ENCODE data around the gene MACROH2A2. TPM values are rescaled to one million over a fixed set of nuclear protein-coding genes. Genes with fewer than 3 reads are reported as not detected.
"Not testable (repeated sequence)": the region's sequence is repeated elsewhere in the genome, so short reads cannot be mapped to it uniquely, and the experiment has no call there.

MACROH2A2 gene
- total RNA-seq, 2 experiments from 2014 or later, result 5.5 to 5.8 TPM

GRCh38 chr10:70096016-70096704 lies 43.5 kb downstream of the MACROH2A2 start:
- ChIA-PET POLR2A (interaction anchor here (0.6 to 4.8 kb wide), 4 partner anchors 8 to 62 kb away, joined by 3 to 49 read pairs (median 3); partner anchors contain the start of gene TYSND1), CTCF (interaction anchor here (0.9 to 11.3 kb wide), 4 partner anchors 14 to 126 kb away, joined by 4 to 85 read pairs (median 4); partner anchors contain the start of gene TYSND1)
- Mint-ChIP-seq H3K9me3 (no peaks in the 10 kb centered on the region), H3K27ac (no peak overlapping the region), H3K27me3 (no peaks in the 10 kb centered on the region), H3K36me3 (ENCODE audit: low read depth) (peaks cover 20% of the 10 kb centered on the region), H3K4me3 (no peak overlapping the region), H3K4me1 (peaks cover 31% of the 10 kb centered on the region)
- DNase-seq, result no peak

- Mint-ChIP-seq H3K36me3 (ENCODE audit: low read depth) (peaks cover 20% of the 10 kb centered on the region), H3K27me3 (no peaks in the 10 kb centered on the region), H3K27ac (no peak overlapping the region), H3K9me3 (no peaks in the 10 kb centered on the region), H3K4me1 (peaks cover 28% of the 10 kb centered on the region), H3K4me3 (no peak overlapping the region)
- no peak for DNase-seq
- ChIA-PET POLR2A (interaction anchor here (0.7 kb wide), 1 partner anchor 13 kb away, joined by 3 read pairs; no protein-coding TSS in a partner anchor), CTCF (interaction anchor here (1.2 to 11.3 kb wide), 3 partner anchors 13 to 50 kb away, joined by 4 to 85 read pairs (median 4); partner anchors contain the start of gene TYSND1)
These were observed 44.2 kb downstream of the MACROH2A2 start for GRCh38 chr10:70096705-70097420.

GRCh38 chr10:70097459-70097858 lies 44.8 kb downstream of the MACROH2A2 start:
- Mint-ChIP-seq H3K27ac (no peak overlapping the region), H3K27me3 (no peaks in the 10 kb centered on the region)

GRCh38 chr10:70098271-70098670 lies 45.6 kb downstream of the MACROH2A2 start:
- Mint-ChIP-seq H3K27me3 (no peaks in the 10 kb centered on the region), H3K27ac (no peak overlapping the region), H3K36me3 (ENCODE audit: low read depth) (peaks cover 21% of the 10 kb centered on the region), H3K9me3 (no peaks in the 10 kb centered on the region), H3K4me1 (peaks cover 14% of the 10 kb centered on the region), H3K4me3 (no peak overlapping the region)
- CTCF ChIA-PET, result interaction anchor here (11.3 kb wide), 1 partner anchor 18 kb away, joined by 85 read pairs; no protein-coding TSS in a partner anchor
- POLR2A ChIA-PET, result no interaction called here
- no peak for DNase-seq

More at GRCh38 chr10:70097459-70097858, 44.8 kb downstream of the MACROH2A2 start:
- peaks cover 22% of the 10 kb centered on the region for H3K4me1 Mint-ChIP-seq
- ChIA-PET CTCF (interaction anchor here (11.3 kb wide), 1 partner anchor 19 kb away, joined by 85 read pairs; no protein-coding TSS in a partner anchor), POLR2A (no interaction called here)
- peaks cover 20% of the 10 kb centered on the region for H3K36me3 Mint-ChIP-seq (ENCODE audit: low read depth)
- no peaks in the 10 kb centered on the region for H3K9me3 Mint-ChIP-seq
- no peak overlapping the region for H3K4me3 Mint-ChIP-seq
- no peak for DNase-seq

- not testable (repeated sequence) for H3K9me3 Mint-ChIP-seq, H3K27ac Mint-ChIP-seq, H3K27me3 Mint-ChIP-seq, H3K4me3 Mint-ChIP-seq, H3K4me1 Mint-ChIP-seq, DNase-seq
- H3K36me3 Mint-ChIP-seq (ENCODE audit: low read depth), result peaks cover 16% of the 10 kb centered on the region
- ChIA-PET POLR2A (interaction anchor here (1.1 kb wide), 1 partner anchor 9 kb away, joined by 3 read pairs; no protein-coding TSS in a partner anchor), CTCF (interaction anchor here (1.0 to 11.3 kb wide), 2 partner anchors 15 to 45 kb away, joined by 4 to 85 read pairs; partner anchors contain the start of gene TYSND1)
These were observed 48.5 kb downstream of the MACROH2A2 start for GRCh38 chr10:70101068-70101562.

GRCh38 chr10:70101668-70102067 lies 49.0 kb downstream of the MACROH2A2 start:
- H3K36me3 Mint-ChIP-seq (ENCODE audit: low read depth), result peaks cover 14% of the 10 kb centered on the region
- POLR2A ChIA-PET, result interaction anchor here (1.1 kb wide), 1 partner anchor 9 kb away, joined by 3 read pairs; no protein-coding TSS in a partner anchor
- H3K27ac Mint-ChIP-seq, result no peak overlapping the region

GRCh38 chr10:70106958-70107791 lies 54.5 kb downstream of the MACROH2A2 start:
- no peaks in the 10 kb centered on the region for H3K27me3 Mint-ChIP-seq
- no peaks in the 10 kb centered on the region for H3K9me3 Mint-ChIP-seq
- peaks cover 3% of the 10 kb centered on the region for H3K4me1 Mint-ChIP-seq
- DNase-seq, result no peak
- H3K36me3 Mint-ChIP-seq (ENCODE audit: low read depth), result peaks cover 3% of the 10 kb centered on the region
- ChIA-PET POLR2A (no interaction called here), CTCF (interaction anchor here (1.6 to 5.2 kb wide), 2 partner anchors 10 to 148 kb away, joined by 3 to 36 read pairs; no protein-coding TSS in a partner anchor)
- no peak overlapping the region for H3K4me3 Mint-ChIP-seq
- H3K27ac Mint-ChIP-seq, result no peak overlapping the region

More at GRCh38 chr10:70101668-70102067, 49.0 kb downstream of the MACROH2A2 start:
- DNase-seq, result no peak
- CTCF ChIA-PET, result interaction anchor here (1.0 to 11.3 kb wide), 2 partner anchors 14 to 44 kb away, joined by 4 to 85 read pairs; partner anchors contain the start of gene TYSND1
- no peaks in the 10 kb centered on the region for H3K27me3 Mint-ChIP-seq
- no peak overlapping the region for H3K4me3 Mint-ChIP-seq
- peaks cover 2% of the 10 kb centered on the region for H3K4me1 Mint-ChIP-seq
- H3K9me3 Mint-ChIP-seq, result no peaks in the 10 kb centered on the region

- H3K36me3 Mint-ChIP-seq (ENCODE audit: low read depth), result peaks cover 5% of the 10 kb centered on the region
- CTCF ChIA-PET, result interaction anchor here (1.7 to 2.1 kb wide), 2 partner anchors 13 to 37 kb away, joined by 4 to 12 read pairs; partner anchors contain the start of gene TYSND1
- no peak for DNase-seq
- no peaks in the 10 kb centered on the region for H3K27me3 Mint-ChIP-seq
- POLR2A ChIA-PET, result no interaction called here
- no peaks in the 10 kb centered on the region for H3K9me3 Mint-ChIP-seq
- no peak overlapping the region for H3K4me3 Mint-ChIP-seq
- H3K4me1 Mint-ChIP-seq, result peaks cover 3% of the 10 kb centered on the region
- no peak overlapping the region for H3K27ac Mint-ChIP-seq
These were observed 56.6 kb downstream of the MACROH2A2 start for GRCh38 chr10:70109064-70109729.

GRCh38 chr10:70111496-70111895 lies 58.9 kb downstream of the MACROH2A2 start:
- no peak overlapping the region for H3K27ac Mint-ChIP-seq
- CTCF ChIA-PET, result no interaction called here
- no peak overlapping the region for H3K4me3 Mint-ChIP-seq

GRCh38 chr10:70112071-70112470 lies 59.4 kb downstream of the MACROH2A2 start:
- ChIA-PET POLR2A (no interaction called here), CTCF (no interaction called here)
- Mint-ChIP-seq H3K27me3 (no peaks in the 10 kb centered on the region), H3K27ac (no peak overlapping the region), H3K36me3 (ENCODE audit: low read depth) (peaks cover 5% of the 10 kb centered on the region), H3K4me3 (no peak overlapping the region), H3K4me1 (peaks cover 3% of the 10 kb centered on the region), H3K9me3 (no peaks in the 10 kb centered on the region)
- DNase-seq, result no peak

More at GRCh38 chr10:70111496-70111895, 58.9 kb downstream of the MACROH2A2 start:
- peaks cover 3% of the 10 kb centered on the region for H3K4me1 Mint-ChIP-seq
- H3K27me3 Mint-ChIP-seq, result no peaks in the 10 kb centered on the region
- POLR2A ChIA-PET, result no interaction called here
- H3K36me3 Mint-ChIP-seq (ENCODE audit: low read depth), result peaks cover 5% of the 10 kb centered on the region
- no peak for DNase-seq
- H3K9me3 Mint-ChIP-seq, result no peaks in the 10 kb centered on the region

- no peaks in the 10 kb centered on the region for H3K27me3 Mint-ChIP-seq
- no peak overlapping the region for H3K27ac Mint-ChIP-seq
- peaks cover 3% of the 10 kb centered on the region for H3K4me1 Mint-ChIP-seq
- H3K36me3 Mint-ChIP-seq (ENCODE audit: low read depth), result peaks cover 5% of the 10 kb centered on the region
- no peaks in the 10 kb centered on the region for H3K9me3 Mint-ChIP-seq
- DNase-seq, result no peak
- CTCF ChIA-PET, result interaction anchor here (1.4 to 7.3 kb wide), 8 partner anchors 10 to 250 kb away, joined by 4 to 85 read pairs (median 20); partner anchors contain the start of gene TYSND1
- POLR2A ChIA-PET, result interaction anchor here (1.8 kb wide), 1 partner anchor 32 kb away, joined by 8 read pairs; the partner anchor contains the start of gene TYSND1
- H3K4me3 Mint-ChIP-seq, result no peak overlapping the region
These were observed 62.3 kb downstream of the MACROH2A2 start for GRCh38 chr10:70114902-70115301.

All from activated CD4-positive, alpha-beta memory T cell treated with anti-CD3 and anti-CD28 coated beads, Interleukin-2, amount 10 ng/mL, durations not matched to agents 7 days and 5 days (primary cell).